OCI-LY1 (cell line): ENCODE results near the gene P2RY11.

ENCODE experiments used
- H2AFZ ChIP-seq: fragments of 200-600 bp; sonication (generic), shearing (Covaris generic); 2 replicates; pipeline ENCODE4 v1.6.0; 2014; ENCODE audit warnings: antibody characterized with exemption, mild to moderate bottlenecking, low read length
- H3F3A ChIP-seq: fragments of 200-600 bp; sonication (generic), shearing (Covaris generic); 2 replicates; pipeline ENCODE4 v1.6.0; 2014; ENCODE audit warnings: mild to moderate bottlenecking, antibody characterized with exemption, low read length, moderate library complexity; ENCODE audit not compliant: insufficient read depth
- H3K27ac ChIP-seq: fragments of 200-600 bp; sonication (generic); 2 replicates; pipeline ENCODE4 v1.5.1; 2014; ENCODE audit warnings: low read length, mixed run types, mild to moderate bottlenecking, low read depth; ENCODE audit not compliant: poor library complexity, severe bottlenecking
- H3K27me3 ChIP-seq: fragments of 200-600 bp; sonication (generic); 2 replicates; pipeline ENCODE4 v1.6.0; 2014; ENCODE audit warnings: antibody characterized with exemption, mild to moderate bottlenecking, low read length, moderate library complexity; ENCODE audit not compliant: insufficient read depth
- H3K36me3 ChIP-seq: fragments of 200-600 bp; sonication (generic); 2 replicates; pipeline ENCODE4 v1.6.1; 2014; ENCODE audit warnings: mild to moderate bottlenecking, antibody characterized with exemption, low read length, moderate library complexity, mixed read lengths; ENCODE audit not compliant: insufficient read depth
- H3K4me1 ChIP-seq: fragments of 200-600 bp; sonication (generic); 2 replicates; pipeline ENCODE4 v1.5.1; 2014; ENCODE audit warnings: mild to moderate bottlenecking, low read length, moderate library complexity; ENCODE audit not compliant: insufficient read depth, severe bottlenecking
- H3K4me2 ChIP-seq: fragments of 200-600 bp; sonication (generic), shearing (Covaris generic); 2 replicates; pipeline ENCODE4 v1.6.1; 2014; ENCODE audit warnings: low read length
- H3K4me3 ChIP-seq: fragments of 200-600 bp; sonication (generic); 2 replicates; pipeline ENCODE4 v1.5.1; 2014; ENCODE audit warnings: low read length, low read depth, mild to moderate bottlenecking, mixed read lengths; ENCODE audit not compliant: poor library complexity, severe bottlenecking
- H3K79me2 ChIP-seq: fragments of 200-600 bp; shearing (Covaris generic); 2 replicates; pipeline ENCODE4 v1.6.1; 2016; ENCODE audit warnings: mixed run types, low read length, mixed read lengths; ENCODE audit not compliant: insufficient read depth
- H3K9ac ChIP-seq: fragments of 200-600 bp; sonication (generic), shearing (Covaris generic); 2 replicates; pipeline ENCODE4 v1.6.1; 2014; ENCODE audit warnings: mild to moderate bottlenecking, low read length, mixed read lengths
- H3K9me2 ChIP-seq: fragments of 200-600 bp; sonication (generic), shearing (Covaris generic); 2 replicates; pipeline ENCODE4 v1.6.1; 2014; ENCODE audit warnings: low read depth, mild to moderate bottlenecking, low read length, mixed read lengths
- H3K9me3 ChIP-seq: fragments of 200-600 bp; shearing (Covaris generic); 2 replicates; pipeline ENCODE4 v1.6.1; 2014; ENCODE audit warnings: low read length, mixed read lengths
- H4K20me1 ChIP-seq: fragments of 200-600 bp; sonication (generic), shearing (Covaris generic); 2 replicates; pipeline ENCODE4 v1.6.0; 2016; ENCODE audit warnings: mild to moderate bottlenecking, low read length; ENCODE audit not compliant: insufficient read depth
- EZH2 ChIP-seq: fragments of 200-600 bp; sonication (generic), shearing (Covaris generic); IDR thresholded peaks from 2 replicates; pipeline ENCODE4 v1.8.0; 2017; ENCODE audit warnings: borderline replicate concordance, mixed run types, mild to moderate bottlenecking, antibody characterized with exemption, low read length, moderate library complexity, mixed read lengths
- TF ChIP-seq, protein P1 (sequence below): fragments of 200-600 bp; sonication (generic), shearing (Covaris generic); IDR thresholded peaks from 2 replicates; pipeline ENCODE4 v1.5.1; 2017; ENCODE audit warnings: mild to moderate bottlenecking, antibody characterized with exemption, low read length, moderate library complexity, mixed read lengths

The P2RY11 gene

GRCh38 chr19:10158485-10158884 is 47.0 kb downstream of the P2RY11 start:
- no peaks in the 10 kb centered on the region for H3K4me1 ChIP-seq
- no peak overlapping the region for H2AFZ ChIP-seq
- no peak overlapping the region for H3K27ac ChIP-seq
- H3K9me2 ChIP-seq, result no peaks in the 10 kb centered on the region
- no peaks in the 10 kb centered on the region for H3F3A ChIP-seq
- peaks cover 98% of the 10 kb centered on the region for H3K36me3 ChIP-seq
- H4K20me1 ChIP-seq, result no peaks in the 10 kb centered on the region
- no peak overlapping the region for H3K4me3 ChIP-seq
- H3K27me3 ChIP-seq, result no peaks in the 10 kb centered on the region
- no peaks in the 10 kb centered on the region for H3K9me3 ChIP-seq
- no peak for TF ChIP-seq EZH2
- TF ChIP-seq, protein P1, sequence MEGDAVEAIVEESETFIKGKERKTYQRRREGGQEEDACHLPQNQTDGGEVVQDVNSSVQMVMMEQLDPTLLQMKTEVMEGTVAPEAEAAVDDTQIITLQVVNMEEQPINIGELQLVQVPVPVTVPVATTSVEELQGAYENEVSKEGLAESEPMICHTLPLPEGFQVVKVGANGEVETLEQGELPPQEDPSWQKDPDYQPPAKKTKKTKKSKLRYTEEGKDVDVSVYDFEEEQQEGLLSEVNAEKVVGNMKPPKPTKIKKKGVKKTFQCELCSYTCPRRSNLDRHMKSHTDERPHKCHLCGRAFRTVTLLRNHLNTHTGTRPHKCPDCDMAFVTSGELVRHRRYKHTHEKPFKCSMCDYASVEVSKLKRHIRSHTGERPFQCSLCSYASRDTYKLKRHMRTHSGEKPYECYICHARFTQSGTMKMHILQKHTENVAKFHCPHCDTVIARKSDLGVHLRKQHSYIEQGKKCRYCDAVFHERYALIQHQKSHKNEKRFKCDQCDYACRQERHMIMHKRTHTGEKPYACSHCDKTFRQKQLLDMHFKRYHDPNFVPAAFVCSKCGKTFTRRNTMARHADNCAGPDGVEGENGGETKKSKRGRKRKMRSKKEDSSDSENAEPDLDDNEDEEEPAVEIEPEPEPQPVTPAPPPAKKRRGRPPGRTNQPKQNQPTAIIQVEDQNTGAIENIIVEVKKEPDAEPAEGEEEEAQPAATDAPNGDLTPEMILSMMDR, result no peak
- no peaks in the 10 kb centered on the region for H3K79me2 ChIP-seq
- H3K4me2 ChIP-seq, result no peak overlapping the region
- no peak overlapping the region for H3K9ac ChIP-seq

- Histone ChIP-seq H3K79me2 (no peaks in the 10 kb centered on the region), H3K9me3 (no peaks in the 10 kb centered on the region), H3K27ac (no peak overlapping the region), H2AFZ (no peak overlapping the region), H3F3A (no peaks in the 10 kb centered on the region), H3K9me2 (no peaks in the 10 kb centered on the region), H3K4me2 (no peak overlapping the region), H3K9ac (no peak overlapping the region), H4K20me1 (no peaks in the 10 kb centered on the region), H3K4me3 (no peak overlapping the region), H3K27me3 (no peaks in the 10 kb centered on the region), H3K4me1 (no peaks in the 10 kb centered on the region), H3K36me3 (peaks cover 98% of the 10 kb centered on the region)
- TF ChIP-seq, protein P1, result no peak
- no peak for TF ChIP-seq EZH2
Observed at GRCh38 chr19:10159610-10160009, 48.1 kb downstream of the P2RY11 start.

DNA sequence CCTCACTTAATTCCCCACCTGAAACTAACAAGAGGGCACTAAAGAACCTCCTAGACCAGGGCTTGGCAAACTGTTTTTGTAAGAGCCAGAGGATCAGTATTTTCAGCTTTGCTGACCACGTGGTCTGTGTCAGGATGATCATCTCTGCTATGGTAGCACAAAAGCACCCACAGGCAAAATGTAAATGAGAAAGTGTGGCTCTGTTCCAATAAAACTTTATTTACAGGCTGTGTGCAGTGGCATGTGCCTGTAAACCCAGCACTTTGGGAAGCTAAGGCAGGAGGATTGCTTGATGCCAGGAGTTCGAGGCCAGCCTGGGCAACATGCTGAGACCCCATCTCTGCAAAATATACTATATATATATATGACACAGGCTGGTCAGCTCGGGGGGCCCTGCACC is 52.0 kb downstream of the P2RY11 start:
- peaks cover 97% of the 10 kb centered on the region for H3K36me3 ChIP-seq
- H3K4me3 ChIP-seq, result no peak overlapping the region
- no peak overlapping the region for H2AFZ ChIP-seq
- no peaks in the 10 kb centered on the region for H3K79me2 ChIP-seq
- no peak overlapping the region for H3K27ac ChIP-seq
- H3K27me3 ChIP-seq, result no peaks in the 10 kb centered on the region
- H3K9me3 ChIP-seq, result no peaks in the 10 kb centered on the region
- no peaks in the 10 kb centered on the region for H3F3A ChIP-seq
- no peaks in the 10 kb centered on the region for H3K4me1 ChIP-seq
- H3K4me2 ChIP-seq, result no peak overlapping the region
- TF ChIP-seq, protein P1, result no peak
- TF ChIP-seq EZH2, result no peak
- no peaks in the 10 kb centered on the region for H3K9me2 ChIP-seq
- no peaks in the 10 kb centered on the region for H4K20me1 ChIP-seq
- H3K9ac ChIP-seq, result no peak overlapping the region
